ENCODE data around the gene ADCY1. TPM values are rescaled to one million over a fixed set of nuclear protein-coding genes. Genes with fewer than 3 reads are reported as not detected.
"Not testable (repeated sequence)": the region's sequence is repeated elsewhere in the genome, so short reads cannot be mapped to it uniquely, and the experiment has no call there.

ADCY1 gene
- total RNA-seq, 1 donor from 2014 or later, result 0.17 TPM

DNA sequence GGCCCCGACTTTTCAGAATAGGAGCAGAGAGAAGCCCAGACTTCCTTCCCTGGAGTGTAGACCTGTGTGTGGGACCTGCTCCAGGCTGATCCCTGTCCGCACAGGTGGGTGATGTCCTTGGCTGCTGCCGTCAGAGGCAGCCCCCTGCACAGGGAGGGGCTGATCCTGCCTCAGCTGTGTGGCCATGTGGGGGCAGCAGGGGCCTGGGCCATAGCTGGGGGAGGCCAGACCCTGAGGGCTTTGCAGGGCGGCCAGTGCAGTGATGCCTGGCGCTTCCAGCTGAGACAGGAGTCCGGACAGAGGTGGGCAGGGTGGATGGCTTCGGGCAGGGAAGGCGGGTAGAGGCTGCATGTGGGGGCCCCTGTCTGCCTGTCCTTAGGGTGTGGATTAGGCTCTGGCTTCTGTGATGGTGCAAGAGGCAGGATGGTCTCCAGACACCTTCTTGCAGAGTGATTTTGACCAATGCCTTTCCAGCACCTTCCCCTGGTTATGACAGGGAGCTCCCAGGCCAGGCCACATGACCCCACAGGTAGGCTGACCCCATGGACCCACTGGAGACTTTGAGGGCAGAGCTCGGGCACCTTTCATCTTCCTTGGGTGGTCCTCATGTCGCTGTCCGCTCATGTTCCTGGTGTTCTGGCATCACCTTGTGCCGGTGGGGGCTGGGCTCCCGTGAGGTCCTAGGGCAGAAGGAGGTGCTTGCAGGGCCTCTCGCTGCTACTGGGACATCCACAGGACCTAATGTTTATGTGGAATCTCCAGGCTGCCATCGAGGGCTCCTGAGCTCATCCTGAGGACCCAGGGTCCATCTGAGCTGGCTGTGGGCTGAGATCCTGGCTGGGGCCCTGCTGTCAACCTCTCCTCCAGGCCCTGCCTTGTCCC is 141.5 kb downstream of the ADCY1 start:
- no peak for DNase-seq

DNA sequence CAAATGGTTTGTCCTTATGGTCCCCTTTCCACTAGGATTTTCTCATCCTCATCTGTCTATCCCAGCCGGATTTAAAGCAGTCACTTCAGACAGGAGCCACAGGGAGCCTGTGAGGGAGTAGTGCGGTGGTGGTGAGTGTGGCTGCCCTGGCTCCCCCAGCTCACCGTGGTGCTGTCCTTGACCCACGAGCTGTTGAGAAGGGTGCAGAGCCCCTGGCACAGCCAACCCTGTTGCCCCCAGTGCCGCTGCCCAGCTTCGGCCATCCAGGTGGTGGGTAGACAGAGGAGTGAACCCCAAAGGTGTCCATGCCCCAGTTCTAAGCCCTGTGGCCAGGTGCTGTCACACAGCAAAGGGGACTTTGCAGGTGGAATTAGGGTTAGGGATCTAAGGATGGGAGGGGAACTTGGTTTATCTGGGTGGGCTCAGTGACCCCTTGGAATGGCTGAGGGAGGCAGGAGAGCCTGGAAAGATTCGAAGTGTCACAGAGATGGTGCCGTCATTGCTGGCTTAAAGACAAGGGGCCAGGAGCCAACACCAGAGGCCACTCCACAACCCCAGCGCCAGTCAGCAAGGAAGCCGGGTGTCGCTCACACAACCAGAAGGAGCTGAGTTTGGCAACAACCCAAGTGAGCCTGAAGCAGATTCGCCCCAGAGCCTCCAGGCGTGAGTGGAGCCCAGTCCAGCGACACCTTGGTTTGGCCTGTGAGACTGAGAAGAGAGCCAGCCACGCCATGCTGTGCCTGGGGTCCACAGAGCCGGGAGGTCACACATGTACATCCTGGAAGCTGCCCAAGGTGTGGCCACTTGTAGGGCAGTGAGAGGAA is 142.4 kb downstream of the ADCY1 start:
- DNase-seq, result no peak

DNA sequence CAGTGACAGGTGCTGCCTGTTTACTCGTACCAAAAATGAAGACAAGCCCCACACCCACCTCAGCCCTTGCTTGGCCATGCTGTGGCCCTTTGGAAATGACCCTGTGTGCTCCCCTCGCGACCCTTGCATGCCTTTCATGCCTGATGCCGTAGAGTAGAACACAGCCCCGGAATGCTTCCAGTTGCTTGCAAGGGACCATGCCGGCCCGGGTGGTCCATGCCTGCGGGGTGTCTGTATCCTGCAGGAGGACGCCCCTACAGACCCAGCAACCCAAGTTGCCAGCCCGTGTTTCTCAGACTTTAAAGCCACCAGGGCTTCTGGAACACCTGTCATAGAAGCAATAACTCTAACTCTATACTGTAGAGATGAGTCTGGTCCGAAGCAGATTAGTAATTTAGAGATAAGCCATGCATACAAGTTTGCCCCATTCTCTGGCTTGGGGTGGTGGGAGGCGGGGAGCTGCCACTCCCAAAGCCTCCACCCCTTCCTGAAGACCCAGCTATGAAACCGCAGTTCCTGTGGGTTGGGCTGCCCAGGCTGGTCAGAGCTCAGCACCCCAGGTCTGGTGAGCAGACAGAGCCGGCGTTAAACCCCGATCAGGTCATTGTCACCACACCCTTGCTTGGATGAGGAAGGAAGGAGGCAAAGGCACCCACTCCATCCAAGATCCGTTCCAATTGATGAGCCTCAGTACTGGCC is 143.5 kb downstream of the ADCY1 start:
- no peak for DNase-seq

DNA sequence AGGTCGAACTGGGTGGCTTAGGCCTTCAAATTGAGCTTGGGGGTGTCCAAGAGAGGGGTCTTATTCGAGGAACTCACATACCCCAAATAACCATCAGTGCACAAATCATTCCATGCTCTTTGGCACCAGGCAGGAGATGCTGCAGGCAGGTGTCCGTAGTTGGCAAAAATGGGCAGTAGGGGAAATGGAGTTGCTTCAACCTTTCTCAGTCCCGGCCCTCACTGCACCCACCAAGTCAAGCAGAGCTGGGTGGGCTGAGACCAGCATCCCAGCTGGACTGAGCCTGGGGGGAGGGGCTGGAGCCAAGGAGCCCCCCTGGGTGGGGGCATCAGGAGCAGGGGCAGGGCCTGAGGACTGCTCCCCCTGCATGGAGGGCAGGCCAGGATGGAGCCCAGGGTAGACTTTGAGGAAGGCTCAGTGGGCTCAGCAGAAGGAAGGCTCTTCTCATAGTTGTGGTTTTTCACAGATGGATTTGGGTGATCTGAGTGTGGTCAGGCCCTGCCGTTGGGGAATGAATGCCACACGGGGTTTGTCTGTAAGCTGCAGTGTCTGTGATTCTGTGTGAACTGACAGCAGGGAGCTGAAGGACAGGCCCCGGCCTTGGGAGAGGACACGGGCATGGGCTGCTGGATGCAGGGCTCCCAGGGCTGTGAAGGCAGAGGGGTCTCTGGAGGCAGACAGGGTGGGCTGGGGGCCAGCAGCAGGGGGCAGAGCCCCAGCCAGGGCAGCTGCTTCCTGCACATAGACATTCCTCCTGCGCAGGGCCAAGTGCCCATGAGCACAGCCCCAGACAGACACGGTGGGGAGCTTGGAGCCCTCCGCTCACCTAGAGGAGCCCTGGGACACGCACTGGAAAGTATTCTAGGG is 144.5 kb downstream of the ADCY1 start:
- DNase-seq, result no peak

DNA sequence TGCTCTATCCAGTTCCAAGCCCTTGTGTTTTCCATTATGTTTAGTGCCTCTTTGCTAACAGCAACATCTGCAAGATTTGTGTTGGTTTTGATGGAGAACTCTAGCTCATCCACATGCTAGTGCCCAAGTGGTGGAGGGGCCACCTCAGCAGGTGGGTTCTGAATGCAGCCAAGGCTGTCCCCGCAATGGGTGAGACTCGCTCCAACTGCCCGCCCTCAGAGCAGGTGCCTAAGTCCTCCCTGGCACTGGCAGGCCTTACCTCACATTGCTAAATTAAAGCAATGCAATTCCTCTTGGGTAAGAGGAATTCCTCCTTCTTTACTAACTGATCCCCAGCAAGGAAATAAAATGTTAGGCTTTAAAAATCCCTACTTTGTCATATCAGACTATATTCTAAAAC is 146.8 kb downstream of the ADCY1 start:
- DNase-seq, result no peak

DNA sequence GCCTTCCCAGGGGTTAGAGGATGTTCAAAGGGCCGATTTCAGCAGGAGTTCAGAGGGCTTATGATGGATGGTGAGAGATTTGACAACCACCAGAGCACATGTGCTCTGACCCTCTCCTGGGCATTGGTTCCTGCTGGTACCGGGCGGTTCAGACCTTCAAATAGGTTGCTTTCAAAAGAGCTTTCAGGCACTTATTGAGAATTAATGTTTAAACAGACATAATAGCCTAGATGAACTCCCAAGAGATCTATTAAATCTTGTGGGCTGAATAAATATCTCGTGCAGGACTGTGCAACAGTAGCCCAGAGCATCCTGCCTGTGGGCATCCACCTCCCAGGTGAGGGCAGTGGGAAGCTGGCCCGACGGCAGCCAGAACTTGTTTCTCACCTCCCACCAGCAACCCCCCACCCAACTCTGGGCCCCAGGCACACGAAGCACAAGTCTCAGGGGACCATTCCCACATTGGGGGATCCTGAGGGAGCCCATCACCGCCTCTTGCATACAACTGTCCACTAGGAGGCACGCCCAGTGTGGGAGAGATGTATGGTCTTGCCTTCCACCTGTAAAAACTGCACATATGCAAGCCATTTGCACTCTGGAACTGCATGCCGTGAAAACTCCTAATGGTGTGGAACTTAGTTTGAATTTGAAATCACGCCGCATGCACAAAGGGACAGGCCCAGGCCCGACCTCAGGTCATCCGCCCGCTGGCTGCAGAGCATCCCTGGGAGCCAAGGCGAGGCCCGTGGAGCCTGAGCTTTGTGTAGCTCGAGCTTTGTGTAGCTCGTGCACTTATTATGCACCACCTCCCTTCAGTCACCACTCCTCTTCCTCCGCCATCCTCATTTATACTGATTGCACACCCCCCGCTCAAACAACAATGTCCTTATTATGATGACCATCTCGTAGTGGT is 147.8 kb downstream of the ADCY1 start:
- DNase-seq, result no peak

DNA sequence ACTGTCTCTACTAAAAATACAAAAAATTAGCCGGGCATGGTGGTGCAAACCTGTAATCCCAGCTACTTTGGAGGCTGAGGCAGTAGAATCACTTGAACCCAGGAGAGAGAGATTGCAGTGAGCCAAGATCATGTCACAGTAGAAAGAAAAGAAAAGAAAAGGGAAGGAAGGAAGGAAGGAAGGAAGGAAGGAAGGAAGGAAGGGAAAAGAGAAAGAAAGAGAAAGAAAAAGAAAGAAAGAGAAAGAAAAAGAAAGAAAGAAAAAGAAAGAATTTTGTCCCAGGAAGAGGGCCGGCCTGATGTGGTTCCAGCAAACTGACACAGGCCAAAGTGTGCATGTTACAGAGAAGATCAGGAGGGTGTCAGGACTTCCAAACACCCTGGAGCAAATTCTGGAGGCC is 151.1 kb downstream of the ADCY1 start:
- DNase-seq, result not testable (repeated sequence)

DNA sequence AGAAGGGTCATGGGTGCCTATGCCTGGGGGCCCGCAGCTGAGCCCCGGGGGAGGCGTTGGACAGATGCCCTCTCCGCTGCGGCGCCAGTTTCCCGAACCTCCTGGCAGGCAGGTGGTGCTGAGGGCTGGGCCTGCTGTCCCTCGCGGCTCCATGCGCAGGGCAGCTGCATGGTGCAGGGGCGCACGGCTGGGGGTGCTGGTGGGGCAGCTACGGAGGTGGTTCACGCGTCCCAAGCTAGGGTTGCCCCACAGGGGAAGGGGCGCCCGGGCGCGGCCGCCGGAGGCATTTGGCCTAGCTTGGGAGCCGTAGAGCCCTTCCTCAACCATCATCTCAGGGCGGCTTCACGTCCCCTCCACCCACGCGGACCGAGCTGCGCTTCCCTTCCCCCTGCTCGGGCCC is 152.7 kb downstream of the ADCY1 start:
- no peak for DNase-seq

DNA sequence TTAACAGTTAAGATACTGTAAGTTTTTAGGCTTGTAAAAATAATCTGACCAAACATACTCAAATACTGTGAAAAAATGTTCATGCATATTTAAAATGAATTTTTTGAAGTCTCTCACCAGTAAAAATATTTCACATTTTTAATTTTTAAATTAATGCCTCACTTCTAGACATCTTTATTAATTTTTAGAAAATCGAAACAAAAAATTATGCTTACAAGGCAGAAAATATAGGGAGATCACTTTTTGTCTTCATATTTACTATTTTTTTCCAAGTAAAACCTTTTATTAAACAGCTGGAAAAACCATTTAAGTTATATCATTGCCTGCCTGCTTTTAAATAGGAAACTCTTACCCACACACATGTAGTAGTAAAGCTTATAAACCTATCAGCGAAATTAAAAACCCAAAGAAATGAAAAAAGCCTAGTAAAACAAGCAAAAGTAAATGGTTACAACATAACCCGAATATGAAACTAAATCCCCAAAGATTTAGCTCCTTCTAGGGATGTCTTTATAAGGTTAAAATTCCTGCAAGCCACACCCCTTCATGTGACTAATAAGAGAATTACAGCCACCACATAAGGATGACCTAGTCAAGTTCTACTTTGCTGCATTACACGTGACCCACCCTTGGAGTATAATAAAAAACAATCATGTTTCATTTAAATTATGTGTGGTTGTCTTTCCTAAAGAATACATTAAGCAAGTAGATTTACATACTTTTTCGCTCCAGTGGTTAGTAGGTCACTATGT is 157.7 kb downstream of the ADCY1 start:
- DNase-seq, result not testable (repeated sequence)

DNA sequence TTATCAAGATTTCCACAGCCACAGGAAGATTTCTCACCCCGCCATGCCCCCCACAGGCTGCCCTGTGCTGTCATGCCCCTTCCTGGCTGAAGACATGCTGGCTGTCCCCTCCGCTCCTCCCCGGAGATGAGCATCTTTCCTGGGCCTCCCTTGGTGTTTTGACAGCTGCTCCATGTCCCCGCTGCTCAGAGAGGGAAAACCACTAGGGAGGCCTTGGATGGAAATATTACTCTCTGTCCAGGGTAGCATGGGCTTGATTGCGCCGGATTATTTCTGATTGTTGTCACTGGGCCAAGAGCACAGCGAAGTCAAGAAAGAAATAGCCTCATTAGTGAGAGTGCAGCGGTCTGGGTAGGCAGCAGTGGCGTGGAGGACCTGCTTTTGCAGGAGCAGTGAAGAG is 164.8 kb downstream of the ADCY1 start:
- DNase-seq, result not testable (repeated sequence)

DNA sequence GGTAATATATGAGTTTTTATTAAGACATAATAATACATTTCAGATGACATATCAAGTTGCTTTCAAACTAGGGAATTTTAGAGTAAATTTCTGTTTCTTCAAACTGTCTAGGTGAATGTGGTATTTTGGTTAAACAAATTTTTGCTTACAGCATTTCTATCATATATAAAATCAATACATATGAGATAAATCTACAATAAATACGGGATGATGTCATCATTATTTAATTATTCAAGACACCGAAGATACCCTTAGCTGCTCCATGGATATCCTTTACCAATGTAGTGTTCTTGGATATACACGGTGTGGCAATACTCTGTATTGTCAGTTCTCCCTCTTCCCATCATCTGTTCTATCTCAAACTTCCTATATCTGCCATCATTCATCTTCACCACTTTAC is 166.4 kb downstream of the ADCY1 start:
- not testable (repeated sequence) for DNase-seq

DNA sequence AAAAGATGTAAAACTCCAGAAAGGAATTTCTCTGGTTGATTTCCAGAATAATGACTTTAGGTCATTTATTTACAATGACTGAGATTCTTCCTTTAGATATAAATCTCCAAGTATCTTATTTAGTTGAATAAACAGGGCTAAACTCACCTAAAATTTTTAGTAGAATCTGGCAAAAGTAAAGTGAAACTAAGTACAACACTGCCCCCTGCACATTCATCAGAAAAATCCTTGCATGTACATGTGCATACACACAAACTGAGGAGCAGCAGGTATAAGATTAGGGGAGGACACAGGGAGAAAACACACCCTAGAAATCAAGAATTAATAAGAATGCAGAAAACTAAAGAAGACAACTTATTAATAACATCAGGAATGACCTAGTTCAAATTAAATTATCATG is 174.8 kb downstream of the ADCY1 start:
- DNase-seq, result peak; percentile 30

DNA sequence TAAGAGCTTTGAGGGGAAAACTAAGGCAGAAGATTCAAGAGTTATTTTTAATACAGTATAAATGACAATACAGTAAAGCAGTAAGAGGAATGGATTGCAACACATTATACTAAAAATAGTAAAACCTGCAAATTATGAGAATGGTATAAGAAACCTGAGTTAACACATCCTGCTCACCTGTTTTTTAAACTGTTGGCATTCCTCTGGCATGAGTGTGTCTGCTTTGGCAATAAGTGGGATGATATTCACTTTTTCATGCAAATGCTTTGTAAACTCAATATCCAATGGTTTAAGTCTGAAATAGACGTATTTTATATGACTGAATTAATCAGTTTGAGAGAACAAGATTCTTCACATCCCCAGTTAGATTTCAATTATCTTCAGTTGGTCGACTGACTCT is 177.2 kb downstream of the ADCY1 start:
- not testable (repeated sequence) for DNase-seq

DNA sequence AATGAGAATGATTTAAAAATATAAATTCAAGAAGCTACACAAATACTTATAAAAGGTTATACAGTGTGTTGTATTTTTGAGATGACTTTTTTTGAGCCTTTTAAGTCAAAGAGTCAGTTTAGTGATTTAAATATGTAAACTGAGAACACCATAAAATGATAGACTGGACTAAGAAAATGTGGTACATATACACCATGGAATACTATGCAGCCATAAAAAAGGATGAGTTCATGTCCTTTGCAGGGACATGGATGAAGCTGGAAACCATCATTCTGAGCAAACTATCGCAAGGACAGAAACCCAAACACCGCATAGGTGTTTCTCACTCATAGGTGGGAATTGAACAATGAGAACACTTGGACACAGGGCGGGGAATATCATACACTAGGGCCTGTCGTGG is 182.2 kb downstream of the ADCY1 start:
- DNase-seq, result not testable (repeated sequence)

DNA sequence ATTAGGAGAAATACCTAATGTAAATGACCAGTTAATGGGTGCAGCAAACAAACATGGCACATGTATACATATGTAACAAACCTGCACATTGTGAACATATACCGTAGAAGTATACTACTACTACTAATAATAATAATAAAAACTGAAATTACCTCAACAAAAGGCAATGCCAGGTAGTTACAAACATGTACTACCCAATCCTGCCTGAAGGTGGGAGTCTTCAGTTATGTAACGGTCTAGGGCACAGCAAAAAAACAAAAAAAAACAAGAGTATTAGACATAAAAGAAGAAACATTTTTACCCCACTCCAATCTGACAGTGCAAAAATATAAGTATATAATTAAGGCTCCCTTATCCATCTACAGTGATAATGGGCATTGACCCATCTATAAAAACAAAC is 182.6 kb downstream of the ADCY1 start:
- DNase-seq, result not testable (repeated sequence)

DNA sequence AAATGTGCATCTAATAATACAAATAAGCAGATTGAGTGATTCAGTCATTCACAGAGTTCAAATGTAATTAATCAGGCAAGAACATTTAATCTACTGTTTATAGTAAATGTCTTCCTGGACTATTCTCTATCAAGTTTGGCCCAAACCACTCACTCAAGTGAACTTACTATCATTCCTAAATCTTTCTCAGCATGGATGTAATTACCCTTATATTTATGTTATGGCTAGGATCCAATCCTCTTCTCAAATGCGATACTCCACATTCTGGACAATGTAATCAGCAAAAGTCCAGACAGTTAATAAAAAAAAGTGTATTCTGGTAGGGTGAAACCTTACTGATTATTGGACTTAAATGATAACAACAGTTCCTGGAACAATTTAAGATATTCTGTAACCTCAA is 185.3 kb downstream of the ADCY1 start:
- DNase-seq, result not testable (repeated sequence)

DNA sequence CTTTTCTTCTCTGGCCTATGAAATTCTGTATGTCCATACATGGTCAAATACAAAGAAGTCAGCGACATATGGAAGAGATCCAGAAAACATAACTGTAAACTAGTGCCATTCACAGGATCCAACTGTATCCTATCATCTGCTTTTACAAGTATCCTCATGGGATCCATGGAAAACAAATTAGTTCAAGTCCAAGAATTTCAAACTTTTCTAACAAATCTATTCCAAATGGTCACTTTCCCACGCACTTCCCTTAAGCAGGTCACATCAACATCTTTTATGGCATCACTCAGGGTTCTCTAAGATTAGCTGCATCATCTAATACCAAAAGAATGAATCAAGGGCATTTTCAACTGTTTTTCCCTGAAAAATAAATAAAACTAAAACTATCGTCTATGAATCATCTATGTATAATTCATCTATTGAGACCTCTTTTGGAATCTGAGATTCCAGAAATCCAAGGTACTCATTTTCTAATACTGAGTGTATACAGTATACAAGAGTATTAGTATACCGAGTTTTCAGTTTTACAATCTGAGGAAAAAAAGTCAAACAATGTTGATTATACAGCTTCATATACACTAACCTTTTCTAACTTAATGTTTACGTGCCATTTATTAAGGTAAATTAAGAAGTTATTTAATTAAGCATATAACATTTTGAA is 187.5 kb downstream of the ADCY1 start:
- peak; percentile 80 for DNase-seq

DNA sequence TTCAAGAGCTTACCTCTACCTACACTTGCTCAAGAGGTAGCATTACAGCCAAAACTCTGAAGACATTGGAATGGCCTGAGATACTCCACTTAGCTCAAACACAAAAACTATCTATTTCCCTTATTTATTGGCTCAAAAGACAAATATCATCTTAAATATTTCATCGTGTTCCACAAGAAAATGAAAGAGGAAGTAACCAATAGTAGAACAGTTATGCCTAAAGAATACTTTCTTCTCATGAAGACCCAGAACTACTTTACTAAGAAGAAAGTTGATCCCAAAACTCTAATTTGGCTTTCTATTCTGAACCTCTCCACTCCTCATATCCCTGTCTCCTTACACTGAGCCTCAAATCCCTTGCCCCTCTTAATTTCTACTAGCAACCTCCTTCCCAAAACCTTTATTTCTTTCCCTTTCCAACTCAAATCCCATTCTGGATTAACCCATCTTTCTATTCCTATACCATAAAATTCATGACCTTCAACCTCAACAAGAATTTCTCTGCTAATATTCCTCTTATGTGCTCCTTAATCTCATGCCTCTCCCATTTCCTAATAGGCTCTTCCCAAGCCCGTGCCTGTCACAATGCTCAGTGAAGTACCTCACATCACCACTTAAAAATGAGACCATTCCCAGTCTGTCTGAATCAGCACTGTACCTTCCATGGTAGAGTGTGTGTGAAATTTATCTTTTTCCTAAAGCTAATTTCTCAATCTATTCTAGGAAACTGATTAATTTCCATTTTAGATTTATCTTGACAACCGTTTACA is 188.2 kb downstream of the ADCY1 start:
- DNase-seq, result peak; percentile 15

All from dermis blood vessel endothelial cell (primary cell).